Measurements from ENCODE around the gene HYAL1.
A peak's percentile ranks its signal among the peaks of the same experiment; 100 is the strongest.

The HYAL1 gene

GRCh38 chr3:50341996-50342650 is 38.7 kb upstream of the HYAL1 start:
- WGBS, 2 experiments = 91 to 94% methylated on average over 13 of the region's 13 CpGs
- no peak overlapping the region for H3K27ac ChIP-seq (ENCODE audit: insufficient read depth, low read depth, low read length, poor library complexity, severe bottlenecking)
- peaks cover 91% of the 10 kb centered on the region for H3K27me3 ChIP-seq (ENCODE audit: control insufficient read depth, insufficient read depth, low read length, poor library complexity, severe bottlenecking)
- no peak overlapping the region for H3K4me3 ChIP-seq (ENCODE audit: insufficient read depth, low read depth, low read length)
- H3K4me1 ChIP-seq (ENCODE audit: control insufficient read depth, insufficient read depth, low read length) = peaks cover 6% of the 10 kb centered on the region
- no peaks in the 10 kb centered on the region for H3K36me3 ChIP-seq (ENCODE audit: control insufficient read depth, insufficient read depth, low read length)
- H3K9me3 ChIP-seq (ENCODE audit: control insufficient read depth, low read length) = no peaks in the 10 kb centered on the region

- Histone ChIP-seq H3K4me1 (ENCODE audit: control insufficient read depth, insufficient read depth, low read length) (peaks cover 6% of the 10 kb centered on the region), H3K27me3 (ENCODE audit: control insufficient read depth, insufficient read depth, low read length, poor library complexity, severe bottlenecking) (peaks cover 88% of the 10 kb centered on the region), H3K27ac (ENCODE audit: insufficient read depth, low read depth, low read length, poor library complexity, severe bottlenecking) (no peak overlapping the region), H3K9me3 (ENCODE audit: control insufficient read depth, low read length) (no peaks in the 10 kb centered on the region), H3K4me3 (ENCODE audit: insufficient read depth, low read depth, low read length) (no peak overlapping the region), H3K36me3 (ENCODE audit: control insufficient read depth, insufficient read depth, low read length) (no peaks in the 10 kb centered on the region)
- WGBS, 2 experiments = 90 to 92% methylated on average over 9 of the region's 9 CpGs
These were observed 38.2 kb upstream of the HYAL1 start for GRCh38 chr3:50341537-50341936.

DNA sequence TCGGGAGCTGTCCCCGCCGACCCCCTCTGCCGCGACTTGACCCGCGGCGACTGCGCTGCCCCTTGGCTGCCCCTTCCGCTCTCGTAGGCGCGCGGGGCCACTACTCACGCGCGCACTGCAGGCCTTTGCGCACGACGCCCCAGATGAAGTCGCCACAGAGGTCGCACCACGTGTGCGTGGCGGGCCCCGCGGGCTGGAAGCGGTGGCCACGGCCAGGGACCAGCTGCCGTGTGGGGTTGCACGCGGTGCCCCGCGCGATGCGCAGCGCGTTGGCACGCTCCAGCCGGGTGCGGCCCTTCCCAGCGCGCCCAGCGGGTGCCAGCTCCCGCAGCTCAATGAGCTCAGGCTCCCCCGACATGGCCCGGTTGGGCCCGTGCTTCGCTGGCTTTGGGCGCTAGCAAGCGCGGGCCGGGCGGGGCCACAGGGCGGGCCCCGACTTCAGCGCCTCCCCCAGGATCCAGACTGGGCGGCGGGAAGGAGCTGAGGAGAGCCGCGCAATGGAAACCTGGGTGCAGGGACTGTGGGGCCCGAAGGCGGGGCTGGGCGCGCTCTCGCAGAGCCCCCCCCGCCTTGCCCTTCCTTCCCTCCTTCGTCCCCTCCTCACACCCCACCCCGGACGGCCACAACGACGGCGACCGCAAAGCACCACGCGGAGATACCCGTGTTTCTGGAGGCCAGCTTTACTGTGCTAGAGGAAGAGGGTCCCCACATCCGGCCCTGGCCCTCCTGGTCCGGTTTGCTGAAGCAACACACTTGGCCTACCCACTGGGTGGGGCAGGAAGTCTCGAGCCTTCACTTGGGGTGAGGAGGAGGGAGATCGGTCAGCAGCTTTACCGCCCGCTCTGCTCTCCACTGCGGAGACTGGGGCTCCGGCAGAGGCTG is 37.3 kb upstream of the HYAL1 start, which contains the start of gene RASSF1:
Gene RASSF1 (minus strand): TSS at position 389 of the 882 bp plus-strand sequence. CDS start 31 bp downstream, at position 358.
- Histone ChIP-seq H3K27me3 (ENCODE audit: control insufficient read depth, insufficient read depth, low read length, poor library complexity, severe bottlenecking) (peaks cover 80% of the 10 kb centered on the region), H3K4me3 (ENCODE audit: insufficient read depth, low read depth, low read length) (peak within 1 kb of the TSS; percentile 13), H3K36me3 (ENCODE audit: control insufficient read depth, insufficient read depth, low read length) (no peaks in the 10 kb centered on the region), H3K27ac (ENCODE audit: insufficient read depth, low read depth, low read length, poor library complexity, severe bottlenecking) (no peak within 1 kb of the TSS), H3K9me3 (ENCODE audit: control insufficient read depth, low read length) (no peaks in the 10 kb centered on the region), H3K4me1 (ENCODE audit: control insufficient read depth, insufficient read depth, low read length) (peaks cover 13% of the 10 kb centered on the region)
- 15% methylated on average over 85 of the region's 85 CpGs for WGBS, 2 experiments

DNA sequence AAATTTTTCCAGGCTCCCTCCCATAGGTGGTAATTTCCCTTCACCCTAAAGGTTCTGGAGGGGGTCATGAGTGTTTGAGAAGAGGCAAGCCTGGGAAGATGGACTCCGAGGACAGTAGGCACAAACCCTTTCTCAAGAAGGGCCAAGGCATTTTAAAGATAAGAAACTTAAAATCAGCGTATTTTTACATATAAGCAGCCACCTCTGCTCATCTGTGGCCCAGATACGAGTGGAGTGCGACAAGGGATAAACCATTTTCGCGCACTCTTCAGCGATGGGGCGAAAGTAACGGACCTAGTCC is 36.7 kb upstream of the HYAL1 start:
- H3K27me3 ChIP-seq (ENCODE audit: control insufficient read depth, insufficient read depth, low read length, poor library complexity, severe bottlenecking) = peaks cover 74% of the 10 kb centered on the region
- no peaks in the 10 kb centered on the region for H3K36me3 ChIP-seq (ENCODE audit: control insufficient read depth, insufficient read depth, low read length)
- peak overlapping the region; percentile 13 for H3K4me3 ChIP-seq (ENCODE audit: insufficient read depth, low read depth, low read length)
- H3K9me3 ChIP-seq (ENCODE audit: control insufficient read depth, low read length) = no peaks in the 10 kb centered on the region
- 40 to 42% methylated on average over 9 of the region's 9 CpGs for WGBS, 2 experiments
- no peak overlapping the region for H3K27ac ChIP-seq (ENCODE audit: insufficient read depth, low read depth, low read length, poor library complexity, severe bottlenecking)
- H3K4me1 ChIP-seq (ENCODE audit: control insufficient read depth, insufficient read depth, low read length) = peaks cover 13% of the 10 kb centered on the region

GRCh38 chr3:50339485-50340146 is 36.2 kb upstream of the HYAL1 start:
- Histone ChIP-seq H3K27ac (ENCODE audit: insufficient read depth, low read depth, low read length, poor library complexity, severe bottlenecking) (no peak overlapping the region), H3K4me1 (ENCODE audit: control insufficient read depth, insufficient read depth, low read length) (peaks cover 13% of the 10 kb centered on the region), H3K36me3 (ENCODE audit: control insufficient read depth, insufficient read depth, low read length) (peaks cover under 1% of the 10 kb centered on the region), H3K27me3 (ENCODE audit: control insufficient read depth, insufficient read depth, low read length, poor library complexity, severe bottlenecking) (peaks cover 69% of the 10 kb centered on the region), H3K4me3 (ENCODE audit: insufficient read depth, low read depth, low read length) (no peak overlapping the region), H3K9me3 (ENCODE audit: control insufficient read depth, low read length) (no peaks in the 10 kb centered on the region)
- 87 to 90% methylated on average over 14 of the region's 14 CpGs for WGBS, 2 experiments

DNA sequence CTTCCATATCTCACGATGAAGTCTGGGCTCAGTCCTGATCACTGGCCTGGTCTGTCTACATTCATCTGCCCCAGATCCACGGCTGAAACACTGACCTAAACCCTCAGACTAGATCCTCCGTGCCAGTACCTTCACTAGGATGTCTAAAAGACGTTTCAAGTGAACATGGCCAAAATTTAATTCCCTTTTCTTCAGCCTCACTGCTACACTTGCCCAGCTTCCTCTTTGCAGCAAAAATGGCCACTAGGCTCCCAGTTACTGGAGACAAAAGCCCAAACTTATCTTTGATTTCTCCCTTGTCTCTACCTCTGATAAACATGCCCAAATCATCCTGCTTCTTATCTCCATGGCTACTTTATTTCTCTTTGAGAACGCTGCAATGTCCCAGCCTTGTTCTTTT is 35.6 kb upstream of the HYAL1 start:
- WGBS, 2 experiments = 90% methylated on average over 5 of the region's 5 CpGs
- Histone ChIP-seq H3K4me3 (ENCODE audit: insufficient read depth, low read depth, low read length) (no peak overlapping the region), H3K36me3 (ENCODE audit: control insufficient read depth, insufficient read depth, low read length) (peaks cover 4% of the 10 kb centered on the region), H3K27ac (ENCODE audit: insufficient read depth, low read depth, low read length, poor library complexity, severe bottlenecking) (no peak overlapping the region), H3K4me1 (ENCODE audit: control insufficient read depth, insufficient read depth, low read length) (peaks cover 13% of the 10 kb centered on the region), H3K9me3 (ENCODE audit: control insufficient read depth, low read length) (no peaks in the 10 kb centered on the region), H3K27me3 (ENCODE audit: control insufficient read depth, insufficient read depth, low read length, poor library complexity, severe bottlenecking) (peaks cover 64% of the 10 kb centered on the region)

DNA sequence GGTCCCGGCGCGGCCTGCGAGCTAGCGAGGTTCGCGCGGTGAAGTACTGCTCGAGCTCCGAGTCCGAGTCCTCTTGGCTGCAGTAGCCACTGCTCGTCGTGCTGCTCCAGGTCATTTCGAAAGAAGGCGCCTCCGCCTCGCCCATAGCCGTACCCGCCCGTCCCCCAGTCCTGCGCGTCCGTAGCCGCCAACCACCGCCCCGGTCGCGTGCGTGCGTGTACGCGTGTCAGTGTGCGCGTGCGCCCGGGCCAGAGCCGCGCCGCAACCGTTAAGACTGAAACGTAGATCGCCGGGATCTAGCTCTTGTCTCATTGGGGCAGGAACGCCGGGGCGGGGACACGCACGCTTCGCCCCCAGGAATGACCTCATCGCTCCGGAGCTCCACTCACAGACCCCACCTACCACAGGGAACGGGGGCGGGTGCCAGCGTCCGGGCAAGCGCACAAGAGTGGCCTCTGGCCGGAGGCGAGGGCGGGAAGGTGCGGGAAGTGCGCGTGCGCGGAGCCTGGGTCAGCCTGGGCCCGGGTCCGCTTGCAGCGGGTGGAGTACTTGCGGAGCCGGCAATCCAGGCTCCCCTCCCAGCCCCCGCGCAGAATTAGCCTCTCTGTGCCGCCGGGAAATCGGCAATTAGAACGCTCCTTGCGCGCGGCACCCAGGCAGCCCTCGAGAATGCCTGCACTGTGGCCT is 33.9 kb upstream of the HYAL1 start:
- 0% methylated on average over 79 of the region's 79 CpGs for WGBS, 2 experiments
- Histone ChIP-seq H3K27ac (ENCODE audit: insufficient read depth, low read depth, low read length, poor library complexity, severe bottlenecking) (peak overlapping the region; percentile 86), H3K4me1 (ENCODE audit: control insufficient read depth, insufficient read depth, low read length) (peaks cover 13% of the 10 kb centered on the region), H3K4me3 (ENCODE audit: insufficient read depth, low read depth, low read length) (peak overlapping the region; percentile 61), H3K27me3 (ENCODE audit: control insufficient read depth, insufficient read depth, low read length, poor library complexity, severe bottlenecking) (peaks cover 47% of the 10 kb centered on the region), H3K36me3 (ENCODE audit: control insufficient read depth, insufficient read depth, low read length) (peaks cover 4% of the 10 kb centered on the region), H3K9me3 (ENCODE audit: control insufficient read depth, low read length) (no peaks in the 10 kb centered on the region)

DNA sequence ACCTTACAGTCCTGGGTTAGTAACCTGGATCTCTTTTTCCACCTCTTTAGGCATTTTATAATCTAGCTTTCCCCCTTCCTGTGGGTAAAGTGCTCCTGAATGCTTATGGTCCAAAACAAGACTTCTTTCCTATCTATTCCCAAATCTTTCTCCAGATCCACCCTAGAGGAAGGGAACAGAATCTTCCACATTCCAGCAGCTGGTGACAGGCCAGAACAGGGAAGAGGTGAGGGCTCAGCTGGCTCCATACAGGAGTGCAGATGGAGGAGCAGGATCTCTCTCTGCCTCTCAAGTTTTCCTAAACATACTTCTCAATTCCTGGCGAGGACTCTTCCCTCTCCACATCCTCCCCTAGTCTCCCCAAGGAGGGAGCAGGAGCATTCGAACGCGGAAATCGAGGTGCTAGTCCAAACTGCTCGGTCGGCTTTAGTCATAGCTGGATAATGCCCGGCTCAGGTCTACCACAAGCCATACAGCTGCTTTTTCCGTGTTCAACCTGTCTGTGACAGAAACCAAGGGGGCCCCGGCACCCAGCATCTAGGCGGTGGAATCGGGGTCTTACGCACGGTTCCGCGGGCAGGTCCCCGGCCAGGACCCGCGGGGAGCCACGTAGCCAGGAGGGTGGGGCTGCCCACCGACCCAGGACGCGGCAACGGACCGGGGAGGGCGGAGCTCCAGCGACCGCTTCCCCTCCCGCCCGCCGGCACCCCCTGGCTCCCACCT is 33.2 kb upstream of the HYAL1 start:
- peaks cover 40% of the 10 kb centered on the region for H3K27me3 ChIP-seq (ENCODE audit: control insufficient read depth, insufficient read depth, low read length, poor library complexity, severe bottlenecking)
- peaks cover 9% of the 10 kb centered on the region for H3K36me3 ChIP-seq (ENCODE audit: control insufficient read depth, insufficient read depth, low read length)
- H3K4me3 ChIP-seq (ENCODE audit: insufficient read depth, low read depth, low read length) = peak overlapping the region; percentile 61
- no peaks in the 10 kb centered on the region for H3K9me3 ChIP-seq (ENCODE audit: control insufficient read depth, low read length)
- H3K4me1 ChIP-seq (ENCODE audit: control insufficient read depth, insufficient read depth, low read length) = peaks cover 13% of the 10 kb centered on the region
- H3K27ac ChIP-seq (ENCODE audit: insufficient read depth, low read depth, low read length, poor library complexity, severe bottlenecking) = peak overlapping the region; percentile 86
- 0 to 1% methylated on average over 31 of the region's 31 CpGs for WGBS, 2 experiments

DNA sequence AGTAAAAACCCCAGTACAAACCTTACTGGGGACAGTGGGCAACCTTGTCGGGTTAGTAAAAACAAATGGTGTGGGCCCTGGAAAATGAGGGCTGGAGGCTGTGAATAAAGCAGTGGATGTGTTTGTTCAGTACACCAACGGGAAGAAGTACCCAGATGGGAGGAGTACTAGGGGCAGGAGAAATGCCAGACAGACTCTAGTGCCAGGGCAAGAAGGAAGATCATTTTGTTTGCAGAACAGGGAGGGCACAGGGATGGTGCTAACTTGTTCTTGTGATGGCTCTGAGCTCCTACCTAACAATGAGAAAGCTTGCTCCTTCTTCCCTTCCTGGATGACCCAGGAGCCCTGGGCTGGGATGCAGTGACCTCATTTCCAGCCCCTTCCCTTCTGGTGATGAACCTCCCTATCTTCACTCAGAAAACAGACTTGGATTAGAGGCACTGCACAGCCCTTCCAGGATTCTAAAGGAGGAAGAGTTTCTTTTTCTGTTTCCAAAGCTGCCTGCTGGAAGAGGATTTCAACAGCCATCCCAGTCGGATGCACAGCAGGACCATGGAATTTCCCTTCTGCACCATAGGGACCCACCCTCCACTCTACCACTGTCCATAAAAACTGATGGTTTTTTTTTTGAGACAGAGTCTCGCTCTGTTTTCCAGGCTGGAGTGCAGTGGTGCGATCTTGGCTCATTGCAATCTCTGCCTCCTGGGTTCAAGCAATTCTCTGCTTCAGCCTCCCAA is 31.1 kb upstream of the HYAL1 start:
- no peak overlapping the region for H3K4me3 ChIP-seq (ENCODE audit: insufficient read depth, low read depth, low read length)
- 92% methylated on average over 5 of the region's 5 CpGs for WGBS, 2 experiments
- H3K9me3 ChIP-seq (ENCODE audit: control insufficient read depth, low read length) = no peaks in the 10 kb centered on the region
- no peak overlapping the region for H3K27ac ChIP-seq (ENCODE audit: insufficient read depth, low read depth, low read length, poor library complexity, severe bottlenecking)
- H3K36me3 ChIP-seq (ENCODE audit: control insufficient read depth, insufficient read depth, low read length) = peaks cover 30% of the 10 kb centered on the region
- peaks cover 13% of the 10 kb centered on the region for H3K4me1 ChIP-seq (ENCODE audit: control insufficient read depth, insufficient read depth, low read length)
- H3K27me3 ChIP-seq (ENCODE audit: control insufficient read depth, insufficient read depth, low read length, poor library complexity, severe bottlenecking) = peaks cover 19% of the 10 kb centered on the region
